GM13977 (cell line): Measurements from ENCODE around the gene MTURN.

Experiments used
- DNase-seq: peaks from one replicate; pipeline ENCODE4 v3.0.0; 2012; ENCODE audit warnings: low spot score
- CTCF ChIP-seq: IDR thresholded peaks from 2 replicates; pipeline ENCODE4 v1.5.1; 2012; ENCODE audit warnings: mild to moderate bottlenecking, control low read depth; ENCODE audit not compliant: insufficient read depth; ENCODE audit errors: extremely low read depth, missing control alignments
- in situ Hi-C: fragments of 300-500 bp; cut with MboI; formaldehyde crosslinking; loops from one replicate; pipeline ENCODE4 v1.12.0; 2022; ENCODE audit warnings: low sequenced_read_pairs, low pct_unique_long_range_greater_than_20kb, mixed read lengths, inconsistent platforms; ENCODE audit not compliant: unreplicated experiment

Gene MTURN

GRCh38 chr7:30159163-30159562 is 24.4 kb downstream of the MTURN start:
- in situ Hi-C loops: loop anchor here (25.0 kb wide), 1 partner anchor 403 kb away; no protein-coding TSS in a partner anchor
- no peak for TF ChIP-seq CTCF

GRCh38 chr7:30159698-30160143 is 24.9 kb downstream of the MTURN start:
- no peak for DNase-seq
- in situ Hi-C loops: loop anchor here (10.0 to 25.0 kb wide), 2 partner anchors 115 to 403 kb away; no protein-coding TSS in a partner anchor
- TF ChIP-seq CTCF: peak; percentile 7

More at GRCh38 chr7:30159163-30159562, 24.4 kb downstream of the MTURN start:
- no peak for DNase-seq

- DNase-seq: no peak
- TF ChIP-seq CTCF: no peak
- in situ Hi-C loops: loop anchor here (10.0 to 25.0 kb wide), 2 partner anchors 114 to 402 kb away; no protein-coding TSS in a partner anchor
Observed at GRCh38 chr7:30160329-30160728, 25.5 kb downstream of the MTURN start.

- in situ Hi-C loops: loop anchor here (10.0 to 25.0 kb wide), 2 partner anchors 113 to 400 kb away; no protein-coding TSS in a partner anchor
- no peak for TF ChIP-seq CTCF
Observed at GRCh38 chr7:30162133-30162532, 27.3 kb downstream of the MTURN start.

GRCh38 chr7:30162622-30163124 is 27.9 kb downstream of the MTURN start:
- no peak for DNase-seq
- TF ChIP-seq CTCF: no peak

More at GRCh38 chr7:30162133-30162532, 27.3 kb downstream of the MTURN start:
- no peak for DNase-seq

GRCh38 chr7:30163231-30163894 is 28.6 kb downstream of the MTURN start:
- TF ChIP-seq CTCF: no peak
- in situ Hi-C loops: loop anchor here (10.0 to 25.0 kb wide), 2 partner anchors 111 to 399 kb away; no protein-coding TSS in a partner anchor
- DNase-seq: peak; percentile 39

More at GRCh38 chr7:30162622-30163124, 27.9 kb downstream of the MTURN start:
- in situ Hi-C loops: loop anchor here (10.0 to 25.0 kb wide), 2 partner anchors 112 to 400 kb away; no protein-coding TSS in a partner anchor
